NCI-H146 treated with DMSO at 0.1 percent for 48 hours (cell line): ENCODE measurements around the gene SPNS1.
"Not testable (repeated sequence)": the region's sequence is repeated elsewhere in the genome, so short reads cannot be mapped to it uniquely, and the experiment has no call there.

Experiments used
- DNase-seq: peaks from one replicate; lab custom pipeline; 2025; ENCODE audit not compliant: unreplicated experiment; lab: John Stamatoyannopoulos, UW

The SPNS1 gene

DNA sequence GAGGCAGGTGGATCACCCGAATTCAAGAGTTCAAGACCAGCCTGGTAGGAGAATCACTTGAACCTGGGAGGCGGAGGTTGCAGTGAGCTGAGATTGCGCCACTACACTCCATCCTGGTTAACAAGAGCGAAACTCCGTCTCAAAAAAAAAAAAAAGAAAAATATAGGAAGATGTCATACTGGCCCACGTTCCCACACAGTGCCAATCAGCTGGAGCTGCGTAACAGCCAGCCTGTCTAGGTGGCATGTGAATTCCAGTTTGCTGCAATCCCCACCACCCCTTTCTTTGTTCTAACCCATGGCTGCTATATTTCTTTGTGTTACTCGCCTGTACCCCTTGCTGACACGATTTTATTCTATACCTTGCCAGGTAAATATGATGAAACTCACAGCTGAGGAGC is 16.4 kb upstream of the SPNS1 start:
- DNase-seq, result no peak

DNA sequence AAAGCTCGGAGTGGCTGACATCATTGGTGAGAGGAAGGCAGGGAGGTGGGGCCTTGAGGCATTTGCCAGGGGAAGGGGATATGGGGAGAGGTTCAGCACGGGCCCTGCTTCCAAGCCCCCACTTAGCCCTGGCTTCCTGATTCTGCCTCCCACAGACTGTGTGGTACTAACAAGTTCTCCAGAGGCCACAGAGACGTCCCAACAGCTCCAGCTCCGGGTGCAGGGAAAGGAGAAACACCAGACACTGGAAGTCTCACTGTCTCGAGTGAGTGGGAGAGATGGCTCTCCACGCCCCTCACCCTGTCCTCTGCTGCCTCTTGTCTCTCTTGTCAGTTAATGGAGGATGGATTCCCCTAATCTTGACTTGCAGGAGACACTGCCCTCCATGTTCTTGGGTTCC is 15.7 kb upstream of the SPNS1 start:
- DNase-seq, result no peak

DNA sequence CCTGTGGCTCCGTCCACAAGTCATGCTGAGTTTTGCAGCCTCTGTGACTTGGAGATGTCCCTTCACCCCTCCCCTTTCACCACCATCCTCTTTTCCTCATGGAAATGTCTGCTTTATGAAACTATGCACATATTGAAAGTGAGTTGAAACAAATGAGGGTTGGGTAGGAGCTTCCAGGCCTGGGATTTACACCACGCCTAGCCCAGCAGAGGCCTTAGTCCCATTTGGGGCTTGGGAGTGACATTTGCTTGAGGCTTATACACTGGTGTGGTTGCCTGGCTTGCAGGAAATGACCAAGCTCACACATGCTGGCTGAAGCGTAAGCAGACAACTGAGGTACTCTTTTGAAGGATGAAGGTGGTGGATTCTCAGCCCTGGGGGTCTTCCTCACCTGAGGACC is 10.5 kb upstream of the SPNS1 start:
- DNase-seq, result no peak

DNA sequence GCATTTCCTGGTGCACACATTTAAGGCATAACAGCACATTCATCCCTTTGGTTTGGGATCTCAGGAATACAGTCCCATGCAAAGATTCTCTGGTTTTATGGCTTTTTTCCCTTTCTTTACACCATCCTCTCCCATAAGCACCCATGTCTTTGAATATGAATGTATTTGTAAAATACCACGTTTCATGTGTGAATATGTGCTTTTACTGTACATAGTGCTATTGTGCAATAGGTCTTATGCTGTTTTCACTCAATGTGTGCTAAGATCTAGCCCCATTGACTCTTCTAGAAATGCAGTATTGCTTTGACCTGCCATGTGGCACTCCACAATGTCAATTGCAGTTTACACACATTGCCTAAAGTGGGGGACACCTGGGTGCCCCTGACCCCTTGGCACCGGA is 10.1 kb upstream of the SPNS1 start:
- DNase-seq, result no peak

DNA sequence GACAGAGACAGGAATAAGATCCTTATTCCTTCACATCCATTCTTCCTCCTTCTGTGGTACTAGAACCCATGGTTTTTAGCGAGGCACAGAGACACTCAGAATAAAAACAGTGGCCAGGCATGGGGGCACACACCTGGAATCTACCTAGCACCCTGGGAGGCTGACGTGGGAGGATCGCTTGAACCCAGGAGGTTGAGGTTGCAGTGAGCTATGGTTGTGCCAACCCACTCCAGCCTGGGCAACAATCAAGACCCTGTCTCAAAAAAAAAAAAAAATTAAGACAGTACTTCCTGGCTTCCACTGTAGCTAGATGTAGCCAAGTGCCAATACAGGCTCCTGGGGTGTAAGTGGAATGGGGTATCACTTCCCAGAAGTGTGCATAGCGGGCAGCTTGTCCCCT is 7.4 kb upstream of the SPNS1 start:
- no peak for DNase-seq

DNA sequence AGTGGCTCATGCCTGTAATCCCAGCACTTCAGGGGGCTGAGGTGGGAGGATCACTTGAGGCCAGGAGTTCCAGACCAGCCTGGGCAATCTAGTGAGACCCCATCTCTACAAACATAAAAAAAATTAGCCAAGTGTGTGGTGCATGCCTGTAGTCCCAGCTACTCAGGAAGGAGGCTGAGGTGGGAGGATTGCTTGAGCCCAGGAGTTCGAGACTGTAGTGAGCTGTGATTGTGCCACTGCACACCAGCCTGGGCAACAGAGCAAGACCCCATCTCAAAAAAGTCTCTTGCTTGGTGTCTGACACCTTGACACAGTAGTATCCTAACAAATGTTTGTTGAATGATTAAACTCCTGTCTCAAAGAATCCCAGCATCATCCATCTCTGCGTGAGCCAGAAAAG is 4.9 kb upstream of the SPNS1 start:
- not testable (repeated sequence) for DNase-seq

DNA sequence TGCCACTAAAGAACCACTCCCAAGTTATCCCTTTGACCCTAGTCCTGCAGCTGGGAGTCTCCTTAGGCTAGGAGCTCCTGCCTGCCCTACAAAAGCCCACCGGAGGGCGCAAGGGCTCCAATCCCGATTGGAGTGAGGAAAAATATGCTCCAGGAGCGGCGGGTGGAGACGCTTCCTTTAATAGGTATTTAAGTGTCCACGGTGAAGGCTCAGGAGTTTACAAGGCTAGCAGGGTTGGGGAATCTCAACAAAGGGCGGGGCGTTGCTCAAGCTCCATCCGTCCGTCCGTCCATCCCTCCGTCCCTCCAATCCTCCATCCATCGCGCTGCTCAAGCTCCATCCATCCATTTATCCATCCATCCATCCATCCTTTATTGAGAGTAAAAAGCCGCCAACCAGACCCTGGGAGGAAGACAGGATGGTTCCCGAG is 556 bp upstream of the SPNS1 start:
- DNase-seq, result peak; percentile 57

DNA sequence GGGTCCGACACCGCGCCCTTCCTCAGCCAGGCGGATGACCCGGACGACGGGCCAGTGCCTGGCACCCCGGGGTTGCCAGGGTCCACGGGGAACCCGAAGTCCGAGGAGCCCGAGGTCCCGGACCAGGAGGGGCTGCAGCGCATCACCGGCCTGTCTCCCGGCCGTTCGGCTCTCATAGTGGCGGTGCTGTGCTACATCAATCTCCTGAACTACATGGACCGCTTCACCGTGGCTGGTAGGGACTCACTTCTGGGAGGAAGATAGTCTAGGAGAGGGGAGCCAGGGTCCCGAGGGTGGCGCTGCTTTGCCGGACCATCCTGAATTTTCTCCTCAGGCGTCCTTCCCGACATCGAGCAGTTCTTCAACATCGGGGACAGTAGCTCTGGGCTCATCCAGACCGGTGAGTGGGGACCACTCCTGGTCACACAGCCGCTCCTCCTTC is 601 bp downstream of the SPNS1 start:
- DNase-seq, result no peak

DNA sequence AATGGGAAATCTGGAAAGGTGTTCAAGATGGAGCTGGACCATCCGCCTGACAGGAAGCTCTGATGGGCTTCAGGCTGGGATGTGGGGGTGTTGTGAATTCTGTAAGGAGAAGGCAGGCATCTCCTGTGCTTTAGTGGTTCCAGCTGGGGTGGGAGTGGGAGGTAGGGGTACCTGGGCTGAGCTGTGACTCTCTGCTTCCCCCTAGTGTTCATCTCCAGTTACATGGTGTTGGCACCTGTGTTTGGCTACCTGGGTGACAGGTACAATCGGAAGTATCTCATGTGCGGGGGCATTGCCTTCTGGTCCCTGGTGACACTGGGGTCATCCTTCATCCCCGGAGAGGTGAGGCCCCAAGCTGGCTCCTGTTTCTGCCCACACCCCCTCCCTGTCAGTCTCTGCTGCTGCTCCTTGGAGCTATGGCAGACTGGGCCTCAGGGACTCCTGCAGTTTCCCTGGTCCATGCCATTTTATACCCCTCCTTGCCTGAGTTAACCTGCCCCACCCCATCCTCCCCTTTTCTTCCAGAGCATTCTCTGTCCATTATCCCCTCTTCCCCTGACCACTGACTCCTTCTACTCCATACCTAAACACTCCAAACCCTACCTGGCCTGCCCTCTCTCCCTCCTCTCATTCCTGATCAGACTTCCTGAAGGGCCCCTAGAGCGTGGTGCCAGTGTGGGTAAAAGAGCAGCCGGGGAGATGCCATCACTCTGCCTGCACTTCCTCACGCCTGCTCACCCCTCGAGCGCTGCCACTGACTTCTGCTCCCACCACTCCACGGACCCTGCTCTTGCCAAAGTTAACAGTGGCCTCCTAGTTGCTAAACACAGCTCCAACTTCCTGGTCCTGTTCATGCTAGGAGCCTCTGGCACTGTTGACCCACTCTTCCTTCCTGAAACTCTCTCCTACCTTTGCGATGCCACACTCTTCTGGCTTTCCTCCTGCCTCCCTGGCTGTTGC is 3.4 kb downstream of the SPNS1 start:
- DNase-seq, result no peak

DNA sequence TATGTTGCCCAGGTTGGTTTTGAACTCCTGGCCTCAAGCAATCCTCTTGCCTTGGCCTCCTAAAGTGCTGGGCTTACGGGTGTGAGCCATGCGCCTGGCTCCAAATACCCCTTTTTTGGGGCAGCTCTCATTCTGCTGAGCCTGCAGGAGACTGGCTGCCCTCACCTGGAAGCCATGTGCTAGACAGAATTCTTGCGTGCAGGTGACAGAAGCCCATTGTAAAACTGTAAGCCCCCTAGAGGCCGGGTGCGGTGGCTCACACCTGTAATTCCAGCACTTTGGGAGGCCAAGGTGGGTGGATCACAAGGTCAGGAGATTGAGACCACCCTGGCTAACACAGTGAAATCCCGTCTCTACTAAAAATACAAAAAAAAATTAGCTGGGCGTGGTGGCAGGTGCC is 5.8 kb downstream of the SPNS1 start:
- DNase-seq, result not testable (repeated sequence)

DNA sequence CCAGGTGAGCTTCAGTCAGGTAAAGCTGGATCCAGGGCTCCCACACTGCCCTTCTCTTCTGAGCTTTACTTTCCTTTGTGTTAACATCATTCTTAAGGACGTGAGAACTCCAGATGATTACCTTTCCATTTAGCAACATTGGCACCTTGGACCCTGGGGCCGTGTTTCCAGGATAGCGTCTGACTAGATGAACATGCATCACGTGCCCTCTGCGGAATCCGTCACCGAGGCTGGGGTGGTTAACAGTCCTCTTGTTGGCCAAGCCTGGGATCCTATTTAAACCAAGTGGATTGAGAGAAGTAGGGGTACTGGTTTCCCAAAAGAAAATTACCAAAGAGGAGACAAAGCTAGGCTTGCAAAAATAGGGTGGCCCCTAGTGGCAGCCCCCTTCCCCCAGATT is 6.4 kb downstream of the SPNS1 start:
- DNase-seq, result no peak

DNA sequence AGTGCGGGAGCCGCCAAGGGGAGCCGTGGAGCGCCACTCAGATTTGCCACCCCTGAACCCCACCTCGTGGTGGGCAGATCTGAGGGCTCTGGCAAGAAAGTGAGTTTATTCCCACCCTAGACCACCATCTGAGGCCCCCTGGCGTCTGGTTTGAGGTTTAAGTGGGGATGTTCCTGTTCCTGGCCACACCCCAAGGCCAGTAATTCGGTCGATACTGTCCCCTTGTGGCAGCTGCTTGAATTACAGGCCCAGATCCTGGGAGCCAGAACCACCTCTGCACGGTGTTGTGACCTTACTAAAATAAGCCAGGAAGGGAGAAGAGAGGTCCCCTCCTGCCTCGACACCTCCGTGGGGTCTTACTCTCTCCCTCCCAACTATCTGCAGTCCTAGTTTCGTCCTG is 6.9 kb downstream of the SPNS1 start:
- DNase-seq, result no peak

DNA sequence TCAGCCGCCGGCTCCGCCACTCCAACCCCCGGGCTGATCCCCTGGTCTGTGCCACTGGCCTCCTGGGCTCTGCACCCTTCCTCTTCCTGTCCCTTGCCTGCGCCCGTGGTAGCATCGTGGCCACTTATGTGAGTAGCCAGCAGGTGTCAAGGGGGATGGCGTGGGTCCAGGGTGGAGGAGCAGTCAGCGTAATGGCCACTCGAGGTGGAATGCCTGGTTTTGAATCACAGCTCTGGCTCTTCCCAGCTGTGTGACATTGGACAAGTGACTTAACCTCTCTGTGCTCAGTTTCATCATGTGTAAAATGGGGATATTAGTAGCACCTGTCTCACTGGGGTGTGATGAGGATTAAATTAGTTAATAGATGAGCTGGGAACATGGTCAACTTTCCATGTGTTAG is 7.8 kb downstream of the SPNS1 start:
- no peak for DNase-seq

DNA sequence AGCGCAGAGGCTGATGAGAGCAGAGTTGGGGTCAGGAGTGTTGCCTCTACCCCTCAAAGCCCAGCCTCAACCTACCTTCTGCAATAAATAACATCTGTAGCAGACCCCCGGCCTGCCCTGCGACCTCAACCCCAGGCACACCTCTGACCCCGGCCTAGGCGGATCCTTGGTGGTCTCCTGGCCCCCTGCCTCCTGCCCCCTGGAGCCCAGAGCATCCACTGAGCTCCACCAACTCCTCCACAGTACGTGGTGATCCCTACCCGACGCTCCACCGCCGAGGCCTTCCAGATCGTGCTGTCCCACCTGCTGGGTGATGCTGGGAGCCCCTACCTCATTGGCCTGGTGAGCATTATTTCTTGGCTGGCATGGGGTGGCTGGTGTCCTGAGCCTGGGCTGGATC is 8.4 kb downstream of the SPNS1 start:
- no peak for DNase-seq

DNA sequence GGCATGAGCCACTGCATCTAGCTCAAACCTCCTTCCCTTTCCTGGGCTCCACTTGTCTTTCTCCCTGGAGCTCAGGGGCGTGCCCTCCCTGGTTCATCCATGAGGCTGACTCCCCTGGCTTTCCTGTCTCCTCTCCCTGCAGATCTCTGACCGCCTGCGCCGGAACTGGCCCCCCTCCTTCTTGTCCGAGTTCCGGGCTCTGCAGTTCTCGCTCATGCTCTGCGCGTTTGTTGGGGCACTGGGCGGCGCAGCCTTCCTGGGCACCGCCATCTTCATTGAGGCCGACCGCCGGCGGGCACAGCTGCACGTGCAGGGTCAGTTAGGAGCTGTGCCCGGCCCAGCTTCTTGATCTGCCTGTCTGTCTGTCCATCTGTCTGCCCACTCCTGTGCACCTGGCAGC is 9.1 kb downstream of the SPNS1 start:
- DNase-seq, result no peak

DNA sequence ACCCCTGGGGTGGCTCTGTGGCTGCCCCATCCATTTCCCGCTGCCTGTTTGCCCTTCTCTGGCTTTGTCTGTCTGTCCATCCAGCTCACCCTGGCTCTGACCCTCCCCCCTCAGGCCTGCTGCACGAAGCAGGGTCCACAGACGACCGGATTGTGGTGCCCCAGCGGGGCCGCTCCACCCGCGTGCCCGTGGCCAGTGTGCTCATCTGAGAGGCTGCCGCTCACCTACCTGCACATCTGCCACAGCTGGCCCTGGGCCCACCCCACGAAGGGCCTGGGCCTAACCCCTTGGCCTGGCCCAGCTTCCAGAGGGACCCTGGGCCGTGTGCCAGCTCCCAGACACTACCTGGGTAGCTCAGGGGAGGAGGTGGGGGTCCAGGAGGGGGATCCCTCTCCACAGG is 9.5 kb downstream of the SPNS1 start:
- no peak for DNase-seq

DNA sequence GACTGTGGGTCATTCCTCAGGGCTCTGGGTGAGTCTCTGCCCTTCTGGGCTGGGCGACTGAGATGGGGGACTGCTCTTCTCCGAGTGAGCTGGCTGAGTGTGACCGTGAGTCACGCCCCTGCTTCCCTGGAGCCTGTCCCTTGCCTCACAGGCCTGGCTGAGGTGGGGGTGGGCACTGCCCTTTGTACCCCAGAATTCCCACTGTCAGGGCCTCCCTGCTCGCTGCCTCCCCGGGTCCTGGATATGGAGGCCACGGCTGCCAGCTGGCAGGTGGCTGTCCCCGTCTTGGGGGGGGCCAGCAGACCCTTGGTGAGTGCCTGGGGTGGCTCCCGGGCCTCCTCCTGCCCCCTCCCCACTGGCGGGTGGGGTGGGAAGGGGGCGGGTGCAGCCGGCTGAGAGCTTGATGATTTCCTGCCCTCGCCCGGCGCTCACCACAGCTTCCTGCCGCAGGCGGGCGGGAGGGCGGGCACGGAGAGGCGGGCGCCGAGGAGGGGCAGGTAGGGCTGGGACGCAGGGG is 10.1 kb downstream of the SPNS1 start, which contains the start of gene LAT:
TSS of gene LAT (plus strand) at position 434 of the 517 bp plus-strand sequence. CDS start 366 bp downstream, outside the sequence.
- DNase-seq, result no peak

DNA sequence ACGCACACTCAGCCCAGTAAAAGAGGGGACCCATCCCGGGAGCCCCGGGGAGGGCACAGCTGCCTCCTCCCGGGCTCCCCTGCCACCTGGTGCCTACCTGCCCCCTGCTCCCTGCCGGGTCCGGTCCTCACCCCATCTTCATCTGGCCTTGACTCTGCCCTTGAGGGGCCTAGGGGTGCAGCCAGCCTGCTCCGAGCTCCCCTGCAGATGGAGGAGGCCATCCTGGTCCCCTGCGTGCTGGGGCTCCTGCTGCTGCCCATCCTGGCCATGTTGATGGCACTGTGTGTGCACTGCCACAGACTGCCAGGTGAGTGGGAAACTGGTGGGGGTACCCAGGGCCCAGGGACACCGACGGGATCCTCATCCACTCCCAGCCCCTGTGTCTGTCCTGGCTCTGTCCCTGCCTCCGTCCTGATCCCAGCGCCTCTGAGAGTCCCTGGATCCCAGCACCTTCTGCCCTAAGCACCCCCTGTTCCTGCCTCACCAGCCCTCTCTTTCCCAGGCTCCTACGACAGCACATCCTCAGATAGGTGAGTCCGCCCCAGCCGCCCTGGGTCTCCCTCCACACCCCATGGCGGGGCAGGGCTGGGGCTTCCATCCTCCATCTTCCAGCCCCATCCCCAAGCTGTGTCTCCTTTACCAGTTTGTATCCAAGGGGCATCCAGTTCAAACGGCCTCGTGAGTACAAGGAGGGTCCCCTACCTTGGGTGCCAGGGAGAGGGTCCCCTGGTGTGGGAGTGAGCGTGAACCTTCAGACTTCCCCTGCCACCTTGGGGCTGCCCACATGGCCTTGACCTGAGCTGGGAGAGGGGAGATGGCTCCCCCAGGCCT is 10.8 kb downstream of the SPNS1 start:
- no peak for DNase-seq

DNA sequence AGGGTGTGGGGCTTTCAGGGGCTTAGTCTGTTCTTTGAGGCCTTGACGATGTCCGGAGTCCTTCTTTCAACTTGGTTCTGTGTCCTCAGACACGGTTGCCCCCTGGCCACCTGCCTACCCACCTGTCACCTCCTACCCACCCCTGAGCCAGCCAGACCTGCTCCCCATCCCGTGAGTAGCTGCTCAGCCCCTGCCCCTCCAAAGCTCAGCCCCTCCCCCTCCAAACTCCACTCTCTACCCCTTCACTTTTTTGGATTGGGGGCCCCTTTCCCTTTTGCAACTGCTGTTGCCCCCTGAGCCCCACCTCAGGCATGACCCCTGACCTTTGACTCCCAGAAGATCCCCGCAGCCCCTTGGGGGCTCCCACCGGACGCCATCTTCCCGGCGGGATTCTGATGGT is 11.5 kb downstream of the SPNS1 start:
- DNase-seq, result no peak

DNA sequence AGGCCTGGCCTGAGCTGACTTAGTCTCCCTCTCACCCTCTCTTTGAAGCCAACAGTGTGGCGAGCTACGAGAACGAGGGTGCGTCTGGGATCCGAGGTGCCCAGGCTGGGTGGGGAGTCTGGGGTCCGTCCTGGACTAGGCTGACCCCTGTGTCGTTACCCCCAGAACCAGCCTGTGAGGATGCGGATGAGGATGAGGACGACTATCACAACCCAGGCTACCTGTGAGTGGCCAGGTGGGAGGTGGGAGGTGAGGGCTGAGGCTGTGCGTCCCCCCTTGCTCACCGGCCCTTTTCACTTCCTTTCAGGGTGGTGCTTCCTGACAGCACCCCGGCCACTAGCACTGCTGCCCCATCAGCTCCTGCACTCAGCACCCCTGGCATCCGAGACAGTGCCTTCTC is 11.9 kb downstream of the SPNS1 start:
- no peak for DNase-seq

DNA sequence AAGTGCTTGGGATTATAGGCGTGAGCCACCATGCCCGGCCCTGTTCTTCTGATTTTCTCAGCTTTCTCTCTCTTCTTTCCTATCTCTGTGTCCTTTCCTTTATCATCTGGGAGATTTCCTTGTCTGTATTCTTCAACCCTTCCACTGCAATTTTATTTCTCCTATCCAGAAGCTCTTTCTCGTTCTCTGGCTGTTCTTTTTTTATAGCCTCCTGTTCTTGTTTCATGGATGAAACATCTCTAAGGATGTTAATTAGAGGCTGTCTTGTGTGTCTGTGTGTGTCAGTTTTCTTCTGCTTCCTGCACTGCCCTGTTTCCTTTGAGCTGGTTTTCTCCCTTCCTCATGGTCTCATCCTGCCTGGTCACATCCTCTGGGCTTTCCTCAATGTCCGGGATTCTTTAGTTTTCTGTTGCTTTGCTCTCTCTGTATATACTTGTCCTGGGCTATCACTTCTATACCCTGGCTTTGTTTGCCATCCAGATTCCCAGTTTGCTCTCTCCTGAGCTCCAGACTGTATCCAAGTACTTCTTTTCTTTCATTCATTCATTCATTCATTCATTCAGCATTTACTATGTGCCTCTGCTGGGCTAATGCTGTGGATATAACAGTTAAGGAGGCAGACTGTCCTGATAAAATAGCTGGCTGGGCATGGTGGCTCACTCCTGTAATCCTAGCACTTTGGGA is 12.7 kb downstream of the SPNS1 start:
- no peak for DNase-seq
